OCI-LY7 (cell line): ENCODE data around the gene CKLF.

Experiments used
- EZH2phosphoT487 ChIP-seq: fragments of 200-600 bp; sonication (generic); IDR thresholded peaks from 2 replicates; pipeline ENCODE4 v1.6.1; 2018; ENCODE audit warnings: low read depth, borderline replicate concordance, mild to moderate bottlenecking, mixed run types, antibody characterized with exemption, low read length, moderate library complexity, mixed read lengths
- TF ChIP-seq, protein P1 (sequence below): fragments of 200-600 bp; sonication (generic); conservative IDR thresholded peaks from 2 replicates; pipeline ENCODE4 v1.5.1; 2014; ENCODE audit warnings: mild to moderate bottlenecking, antibody characterized with exemption, low read length, moderate library complexity, mixed read lengths

DNA sequence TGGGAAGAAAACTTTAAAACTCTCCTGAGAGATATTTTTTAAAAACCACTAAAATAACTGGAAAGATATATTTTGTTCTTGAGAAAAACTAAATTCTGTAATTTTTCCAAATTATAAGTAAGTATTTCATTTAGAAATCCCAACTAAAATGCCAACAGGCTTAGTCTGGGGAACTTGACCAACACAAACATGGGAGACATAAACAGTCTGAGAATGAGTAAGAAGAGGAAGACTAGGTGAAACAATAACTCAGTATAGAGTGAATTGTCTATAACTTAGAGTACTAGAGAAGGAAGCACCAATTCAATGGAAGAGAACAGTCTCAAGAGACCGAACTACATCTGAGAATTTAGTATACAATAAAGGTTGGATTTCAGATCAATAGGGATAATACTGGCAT is 16.8 kb downstream of the CKLF start:
- TF ChIP-seq, protein P1, sequence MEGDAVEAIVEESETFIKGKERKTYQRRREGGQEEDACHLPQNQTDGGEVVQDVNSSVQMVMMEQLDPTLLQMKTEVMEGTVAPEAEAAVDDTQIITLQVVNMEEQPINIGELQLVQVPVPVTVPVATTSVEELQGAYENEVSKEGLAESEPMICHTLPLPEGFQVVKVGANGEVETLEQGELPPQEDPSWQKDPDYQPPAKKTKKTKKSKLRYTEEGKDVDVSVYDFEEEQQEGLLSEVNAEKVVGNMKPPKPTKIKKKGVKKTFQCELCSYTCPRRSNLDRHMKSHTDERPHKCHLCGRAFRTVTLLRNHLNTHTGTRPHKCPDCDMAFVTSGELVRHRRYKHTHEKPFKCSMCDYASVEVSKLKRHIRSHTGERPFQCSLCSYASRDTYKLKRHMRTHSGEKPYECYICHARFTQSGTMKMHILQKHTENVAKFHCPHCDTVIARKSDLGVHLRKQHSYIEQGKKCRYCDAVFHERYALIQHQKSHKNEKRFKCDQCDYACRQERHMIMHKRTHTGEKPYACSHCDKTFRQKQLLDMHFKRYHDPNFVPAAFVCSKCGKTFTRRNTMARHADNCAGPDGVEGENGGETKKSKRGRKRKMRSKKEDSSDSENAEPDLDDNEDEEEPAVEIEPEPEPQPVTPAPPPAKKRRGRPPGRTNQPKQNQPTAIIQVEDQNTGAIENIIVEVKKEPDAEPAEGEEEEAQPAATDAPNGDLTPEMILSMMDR: no peak
- TF ChIP-seq EZH2phosphoT487: no peak
